ENCODE results near the gene TMPRSS4.

Gene TMPRSS4

DNA sequence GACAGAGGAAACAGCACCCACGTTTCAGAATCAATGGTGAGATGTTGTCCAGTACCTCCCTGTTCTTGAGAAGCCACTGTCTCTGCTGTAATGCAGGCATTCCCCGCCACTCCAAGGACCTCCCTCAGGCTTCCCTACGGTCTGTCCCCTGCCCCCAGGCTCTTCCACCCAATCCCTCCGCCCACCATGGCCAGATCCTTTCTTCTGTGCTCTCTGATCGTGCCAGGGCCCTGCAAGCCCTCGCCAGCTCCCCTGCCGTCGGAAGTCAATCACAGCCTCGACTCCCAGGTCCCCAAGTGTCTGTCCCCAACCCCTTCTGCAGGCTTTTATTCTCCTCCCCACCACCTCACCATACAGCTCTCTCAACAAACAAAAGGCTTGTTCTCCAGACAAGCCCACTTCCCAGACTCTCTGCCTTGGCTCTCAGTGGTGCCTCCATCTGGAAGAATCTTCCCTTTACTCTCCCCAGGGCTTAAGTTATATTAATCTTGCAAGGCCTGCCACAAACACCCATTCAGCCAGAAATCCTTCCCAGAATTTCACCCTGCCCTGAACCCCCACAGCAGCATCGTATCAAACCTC lies 62.1 kb downstream of the TMPRSS4 start:
- DNase-seq: no peak

DNA sequence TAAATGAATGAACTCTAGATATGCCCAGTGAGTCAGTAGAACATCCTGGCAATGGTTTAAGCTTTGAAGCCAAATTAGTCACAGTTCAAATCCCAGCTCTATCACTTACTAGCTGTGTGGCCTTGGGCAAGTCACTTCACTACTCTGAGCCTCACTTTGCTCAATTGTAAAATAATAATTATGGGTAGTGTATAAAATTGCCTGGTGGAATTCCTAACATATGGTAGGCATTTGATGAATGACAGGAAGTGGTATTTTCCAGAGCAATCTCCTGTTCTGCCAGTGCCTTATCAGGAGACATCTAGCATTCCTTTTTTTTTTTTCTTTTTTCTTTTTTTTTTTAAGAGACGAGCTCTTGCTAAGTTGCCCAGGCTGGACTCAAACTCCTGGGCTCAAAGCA lies 62.7 kb downstream of the TMPRSS4 start:
- DNase-seq: no peak

DNA sequence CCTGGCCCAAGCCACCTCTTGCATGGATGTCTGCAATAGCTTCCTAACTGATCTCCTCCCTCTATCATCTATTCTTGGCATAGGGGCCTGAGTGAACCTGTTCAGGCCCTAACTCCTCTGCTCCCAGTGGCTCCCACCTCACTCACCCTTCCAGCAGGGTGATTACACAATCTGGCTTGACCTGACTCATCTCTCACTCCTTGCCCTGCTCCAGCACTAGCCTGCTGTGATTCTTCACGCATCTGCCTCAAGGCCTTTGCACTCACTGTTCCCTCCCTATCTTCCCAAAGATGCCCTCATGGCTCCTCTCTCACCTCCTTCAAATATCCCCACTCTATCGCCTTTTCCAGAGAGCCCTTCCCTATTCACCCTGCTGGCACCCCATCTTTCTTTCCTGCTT lies 65.2 kb downstream of the TMPRSS4 start:
- DNase-seq: no peak

DNA sequence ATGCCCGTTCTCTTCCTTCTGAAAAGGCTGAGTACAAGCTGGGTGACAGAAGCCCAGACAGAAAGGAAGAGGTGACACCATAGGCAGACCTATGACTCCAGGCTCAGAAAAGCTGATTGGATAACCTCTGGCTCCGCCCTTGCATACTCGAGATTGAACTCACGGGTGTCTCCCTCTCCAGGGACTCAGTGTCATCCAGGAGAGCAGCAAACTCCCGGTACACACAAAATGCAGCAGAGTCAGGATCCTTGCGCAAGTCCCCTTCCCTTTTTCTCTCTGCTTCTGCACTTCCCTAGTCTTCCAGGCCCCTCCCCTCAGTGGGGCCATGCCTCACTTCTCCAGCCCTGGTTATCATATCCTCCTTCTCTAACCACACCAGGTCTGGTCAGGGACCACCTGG lies 65.9 kb downstream of the TMPRSS4 start:
- no peak for DNase-seq

DNA sequence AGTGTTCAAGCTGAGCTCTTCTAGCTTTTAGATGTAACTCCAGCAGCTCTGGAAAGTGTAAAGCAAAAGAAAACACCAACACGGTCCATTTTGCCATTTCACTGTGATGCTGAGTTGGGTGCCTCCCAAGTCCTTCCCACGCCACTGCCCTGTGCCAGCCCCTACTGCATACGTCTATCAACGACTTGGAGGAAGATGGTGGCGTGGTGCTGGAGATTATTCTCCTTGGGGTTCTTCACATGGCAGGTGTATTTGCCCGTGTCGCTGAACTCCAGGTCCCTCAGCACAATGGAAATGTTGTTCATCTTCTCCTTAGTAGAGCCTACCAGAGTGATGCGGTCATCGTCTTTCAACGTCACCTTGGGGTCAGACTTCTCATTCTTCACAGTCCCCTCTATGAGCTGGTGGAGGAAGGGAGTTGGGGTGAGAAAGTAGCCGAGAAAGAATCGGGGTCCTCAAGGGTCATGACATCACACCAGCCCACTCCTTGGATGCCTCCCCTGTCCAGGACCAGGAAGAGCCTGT lies 66.8 kb downstream of the TMPRSS4 start:
- DNase-seq: no peak

DNA sequence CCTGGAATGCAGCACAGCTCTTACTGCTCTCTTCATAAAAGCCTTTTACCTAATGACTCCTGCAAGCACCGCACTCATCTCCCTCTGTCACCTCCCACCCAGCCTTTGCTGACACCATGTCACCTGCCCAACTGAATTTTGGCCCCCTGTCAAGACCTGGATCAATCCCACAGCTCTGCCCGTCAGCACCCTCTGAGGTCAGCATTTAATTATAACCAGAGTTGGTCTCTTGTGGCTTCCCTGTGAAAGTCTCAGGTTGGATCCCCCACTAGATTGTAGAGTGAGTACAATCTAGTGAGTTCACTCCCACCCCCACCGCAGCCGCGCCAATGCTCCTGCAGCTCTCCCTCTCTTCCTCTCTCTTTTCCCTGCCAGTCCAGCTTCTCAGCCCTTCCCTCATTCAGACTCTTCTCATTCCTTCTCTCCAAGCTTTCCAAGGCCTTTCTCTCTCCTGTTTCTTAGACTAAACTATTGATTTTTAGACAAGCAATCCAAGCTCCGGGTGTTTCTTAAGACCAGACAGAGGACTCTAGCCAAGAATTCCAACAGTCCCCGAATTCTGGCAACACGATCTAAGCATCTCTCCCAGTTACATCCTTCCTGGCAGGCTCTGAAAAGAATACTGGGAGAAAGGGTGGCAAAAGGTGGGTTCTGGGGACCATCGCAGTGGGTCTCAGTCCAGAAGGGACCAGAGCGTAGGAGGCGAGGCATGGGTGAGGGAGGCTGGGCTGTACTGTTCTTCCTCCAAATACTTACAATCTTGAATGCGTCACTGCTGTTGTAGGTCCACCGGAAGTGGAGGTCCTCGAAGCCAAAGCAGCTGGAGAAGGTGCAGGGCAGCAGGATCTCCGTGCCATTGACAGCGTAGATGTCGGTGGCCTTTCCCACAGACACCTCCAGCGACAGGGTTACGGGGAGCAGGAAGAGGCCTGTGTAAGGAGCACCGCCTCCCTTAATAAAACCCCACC lies 67.7 kb downstream of the TMPRSS4 start:
- DNase-seq: no peak

DNA sequence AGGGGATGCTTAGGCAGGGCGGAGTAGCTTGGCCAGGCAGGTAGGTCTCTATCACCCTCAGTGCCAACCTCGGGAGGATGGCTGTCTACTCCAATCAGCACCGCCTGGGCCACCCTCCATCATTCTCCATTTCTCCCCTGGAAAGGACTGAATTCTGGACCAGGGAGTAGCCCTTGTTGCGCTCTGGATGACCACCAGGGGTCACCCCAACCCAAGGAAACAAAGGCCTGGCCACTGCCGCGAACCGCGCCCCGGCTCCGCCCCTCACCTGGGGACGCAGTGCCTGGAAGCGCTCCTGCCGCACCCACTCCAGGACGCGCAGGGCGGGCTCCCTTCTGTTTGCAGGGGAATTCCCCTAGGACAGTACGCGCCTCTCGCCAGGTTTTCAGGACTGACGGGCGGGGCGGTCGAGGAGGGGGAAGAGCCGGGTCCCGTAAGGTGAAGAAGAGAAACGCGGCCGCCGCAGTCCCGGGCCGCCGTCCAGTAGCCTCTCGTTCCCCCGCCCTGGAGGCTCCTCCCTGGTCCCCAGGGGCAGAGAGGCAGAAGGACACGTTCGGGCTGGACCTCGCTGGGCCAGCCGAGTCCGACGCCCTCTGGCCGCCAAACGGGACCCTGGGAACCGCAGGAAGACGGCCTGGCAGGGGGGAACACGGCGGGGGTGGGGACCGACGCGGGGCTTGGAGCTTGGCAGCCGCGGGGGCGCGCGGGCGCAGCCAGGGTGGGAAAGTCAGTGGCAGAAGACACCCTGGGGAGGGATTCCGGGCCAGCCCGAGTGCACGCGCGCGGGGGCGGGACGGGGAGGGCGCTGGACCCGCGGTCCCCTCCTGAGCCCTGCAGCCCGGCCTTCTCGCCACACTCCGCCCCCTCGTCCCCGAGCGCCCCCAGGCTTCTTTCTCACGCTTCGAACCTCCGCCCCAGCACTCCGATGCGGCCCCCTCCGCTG lies 68.7 kb downstream of the TMPRSS4 start:
- DNase-seq: peak; percentile 89

DNA sequence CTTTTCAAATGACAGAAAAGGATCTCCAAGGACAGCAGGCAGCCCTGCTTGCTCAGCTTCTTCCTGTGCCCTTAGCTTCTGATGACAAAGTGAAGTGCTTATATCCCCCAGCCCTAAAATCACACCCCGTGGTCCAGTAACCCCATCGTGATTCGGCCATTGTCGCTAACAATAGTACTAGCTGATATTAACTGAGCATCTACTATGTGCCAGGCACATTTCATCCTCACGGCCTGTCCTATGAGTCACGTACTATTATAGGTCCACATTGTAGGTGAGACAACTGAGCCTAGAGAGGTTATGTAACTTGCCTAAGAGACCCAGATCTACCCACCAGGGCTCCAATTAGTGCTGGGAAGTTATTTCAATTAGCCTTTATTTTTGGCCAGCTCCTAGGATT lies 69.7 kb downstream of the TMPRSS4 start:
- DNase-seq: no peak

DNA sequence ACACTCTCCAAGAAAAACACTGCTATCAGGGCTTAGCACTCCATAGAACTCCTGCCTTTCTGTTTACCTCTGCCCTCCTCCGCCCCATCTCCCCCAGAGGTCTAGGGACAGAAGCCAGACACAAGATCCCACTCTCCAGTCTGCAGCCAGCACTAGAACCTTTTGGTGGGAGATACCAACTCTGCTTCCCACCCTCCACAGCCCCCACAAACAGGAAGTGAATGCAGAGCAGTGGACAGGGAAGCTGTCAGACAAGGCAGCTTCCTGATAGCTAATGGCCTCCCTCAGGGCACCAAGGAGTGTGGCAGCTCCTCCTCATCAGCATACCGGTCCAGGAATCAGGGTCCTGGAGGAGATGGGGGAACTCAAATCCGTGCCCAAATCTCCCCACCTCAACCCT lies 70.6 kb downstream of the TMPRSS4 start:
- DNase-seq: no peak

DNA sequence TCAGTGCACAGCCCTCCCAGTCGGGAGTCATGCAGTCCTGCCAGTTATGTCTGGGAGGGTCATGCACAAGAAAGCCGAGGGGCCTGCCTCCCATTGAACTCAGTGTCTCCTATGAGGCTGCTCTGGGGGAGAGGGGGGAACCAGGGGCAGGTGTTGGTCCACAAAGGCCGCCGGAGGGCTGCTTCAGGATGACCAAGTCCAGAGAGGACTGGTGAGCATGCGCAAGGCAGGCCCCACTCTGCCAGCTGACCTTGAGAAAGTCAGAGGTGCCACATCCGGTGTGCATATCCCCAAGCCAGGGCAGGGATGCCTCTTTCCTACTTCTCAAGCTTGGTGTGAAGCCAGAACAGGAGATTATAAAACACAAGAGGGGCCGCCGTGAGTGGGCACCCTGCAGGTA lies 71.4 kb downstream of the TMPRSS4 start:
- DNase-seq: no peak

DNA sequence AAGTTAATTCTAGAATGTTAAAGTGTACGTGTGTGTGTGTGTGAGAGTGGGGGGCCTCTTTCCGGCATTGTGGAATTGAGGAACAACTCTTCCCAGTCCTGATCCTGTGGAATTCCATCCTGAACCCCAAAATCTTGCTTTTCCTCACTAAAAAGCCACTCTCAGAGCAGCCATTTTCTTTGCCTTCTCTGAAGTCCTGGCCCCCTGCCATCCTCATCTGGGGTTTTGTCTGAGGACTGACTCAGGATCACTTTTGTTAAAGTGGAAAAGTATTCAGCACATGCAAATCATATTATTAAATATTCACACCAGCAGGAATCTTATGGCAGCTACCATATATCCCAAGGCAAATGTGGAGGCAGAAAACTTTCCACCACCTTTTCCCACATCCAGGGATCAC lies 72.0 kb downstream of the TMPRSS4 start:
- DNase-seq: no peak

DNA sequence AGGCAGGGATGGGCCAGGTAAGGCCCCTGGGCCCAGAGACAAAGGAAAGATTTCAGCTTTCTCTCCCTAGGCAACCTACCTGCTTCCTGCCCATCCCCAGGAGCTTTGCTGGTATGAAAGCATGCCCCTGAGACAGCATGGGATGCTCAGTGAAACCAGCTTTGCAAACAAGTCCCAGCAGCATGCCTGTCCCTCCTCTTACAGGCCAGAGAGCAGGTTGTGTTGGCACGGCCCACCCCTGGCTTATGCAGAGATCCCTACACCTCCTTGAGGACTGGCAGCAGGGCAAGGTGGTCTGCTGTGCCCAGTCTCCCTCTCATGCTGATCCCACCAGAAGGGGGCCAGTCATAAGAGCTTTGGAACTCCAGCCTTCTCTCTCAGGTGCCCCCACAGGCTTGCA lies 72.6 kb downstream of the TMPRSS4 start:
- DNase-seq: no peak

DNA sequence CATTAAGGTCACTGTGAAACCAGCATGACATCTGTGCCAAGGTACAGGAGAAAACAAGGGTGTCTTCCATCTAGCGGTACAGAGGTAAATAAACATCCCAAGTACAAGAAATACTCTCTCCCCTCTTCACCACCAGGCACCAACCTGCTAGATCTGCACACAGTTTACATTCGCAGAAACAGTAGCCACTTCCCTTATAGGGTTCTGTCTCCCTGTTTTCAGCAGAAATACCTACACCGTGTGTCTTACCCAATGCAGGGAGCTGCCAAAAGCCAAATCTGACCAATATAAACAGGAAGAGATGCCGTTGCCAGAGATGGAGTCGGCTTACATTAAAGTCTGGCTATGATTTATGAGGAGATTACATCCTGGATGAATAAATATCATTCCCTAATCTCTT lies 74.6 kb downstream of the TMPRSS4 start:
- DNase-seq: no peak

DNA sequence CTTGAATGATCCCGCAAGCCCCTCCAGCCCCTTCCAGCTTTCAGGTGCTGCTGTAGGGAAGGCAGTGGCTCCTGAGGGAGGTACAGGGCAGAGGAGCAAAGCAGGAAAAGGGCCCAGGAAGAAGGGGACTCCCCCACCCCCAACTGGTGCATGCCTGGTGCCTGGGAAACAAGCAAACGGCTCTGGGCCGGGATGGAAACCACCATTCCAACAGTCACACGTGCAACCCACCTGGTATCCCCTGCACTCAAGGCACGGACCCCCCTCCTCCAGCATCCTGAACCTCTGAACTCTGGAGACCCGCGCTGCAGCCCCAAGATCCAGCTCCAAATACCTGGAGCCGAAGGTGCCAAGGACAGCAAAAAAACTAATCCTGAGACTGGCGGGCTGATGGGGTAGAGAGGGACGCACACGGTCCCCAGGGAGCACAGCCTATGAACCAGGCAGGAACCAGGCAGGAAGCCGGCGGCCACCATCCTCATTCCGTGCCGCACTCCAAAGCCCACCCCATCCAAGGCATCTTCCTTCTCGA lies 75.2 kb downstream of the TMPRSS4 start:
- DNase-seq: no peak

DNA sequence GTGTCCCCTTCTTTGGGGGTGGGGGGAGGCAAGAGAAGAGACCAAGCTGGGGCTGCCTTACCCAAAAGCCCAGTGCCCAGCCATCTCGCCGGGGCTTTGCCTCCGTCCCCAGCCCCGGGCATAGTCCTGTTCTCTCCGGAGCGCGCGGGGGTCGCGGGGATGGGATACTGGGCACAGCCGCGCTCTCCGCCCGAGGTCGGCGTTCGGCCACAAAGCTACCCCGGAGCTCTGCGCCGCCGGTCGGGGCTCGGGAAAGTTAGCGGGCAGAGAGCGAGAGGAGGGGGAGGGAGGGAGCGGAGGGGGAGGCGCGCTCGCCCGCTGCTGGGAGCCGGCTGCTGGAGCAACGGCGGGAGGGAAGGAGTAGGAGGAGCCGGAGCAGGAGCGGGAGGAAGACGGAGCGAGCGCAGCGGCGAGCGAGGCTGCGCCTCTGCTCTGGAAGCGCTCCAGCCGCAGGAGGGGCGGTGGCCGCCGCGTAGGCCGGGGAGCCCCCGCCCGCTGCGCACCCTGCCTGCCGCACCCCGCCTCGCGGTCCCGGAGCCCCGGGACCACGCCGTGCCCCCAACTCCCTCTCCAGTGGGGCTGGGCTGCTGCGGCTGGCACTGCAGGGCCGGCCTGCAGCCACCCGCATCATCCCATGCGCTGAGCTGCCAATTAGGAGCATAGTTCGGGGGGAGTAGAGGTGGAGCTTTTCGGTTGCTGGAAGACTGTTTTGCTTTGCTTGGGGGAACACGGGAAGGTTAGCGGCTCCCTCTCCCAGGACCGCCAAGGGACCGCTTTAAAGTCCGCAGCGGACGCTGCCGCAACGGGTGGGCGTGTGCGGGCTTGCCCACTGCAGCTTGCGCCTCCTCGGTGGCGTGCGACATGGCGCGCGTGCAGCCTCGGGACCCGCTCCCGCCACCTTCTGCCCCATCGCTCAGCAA lies 75.9 kb downstream of the TMPRSS4 start, which contains the start of gene SCN4B:
TSS of gene SCN4B (minus strand) at position 272 of the 920 bp plus-strand sequence. CDS start at position 122, 150 bp downstream.
- DNase-seq: no peak

DNA sequence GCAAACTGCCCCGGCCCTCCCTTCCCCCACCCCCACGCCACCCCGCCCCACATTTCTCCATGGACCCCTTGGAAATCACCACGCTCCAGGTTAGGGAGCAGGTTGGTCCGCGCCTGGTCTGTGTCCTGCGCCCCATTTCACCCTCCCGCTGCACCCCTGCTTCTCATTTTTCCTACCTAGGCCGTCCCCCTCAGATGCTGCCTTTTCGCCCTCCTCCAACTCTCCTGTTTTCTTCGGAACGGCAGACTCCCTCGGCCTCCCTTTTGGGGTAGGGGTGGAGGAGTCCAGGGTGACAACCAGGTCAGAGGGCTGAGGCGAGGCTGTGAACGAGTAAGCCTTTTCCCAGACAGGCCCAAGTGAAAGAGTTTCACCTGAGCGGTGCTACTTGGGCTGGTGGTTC lies 76.6 kb downstream of the TMPRSS4 start:
- DNase-seq: no peak

DNA sequence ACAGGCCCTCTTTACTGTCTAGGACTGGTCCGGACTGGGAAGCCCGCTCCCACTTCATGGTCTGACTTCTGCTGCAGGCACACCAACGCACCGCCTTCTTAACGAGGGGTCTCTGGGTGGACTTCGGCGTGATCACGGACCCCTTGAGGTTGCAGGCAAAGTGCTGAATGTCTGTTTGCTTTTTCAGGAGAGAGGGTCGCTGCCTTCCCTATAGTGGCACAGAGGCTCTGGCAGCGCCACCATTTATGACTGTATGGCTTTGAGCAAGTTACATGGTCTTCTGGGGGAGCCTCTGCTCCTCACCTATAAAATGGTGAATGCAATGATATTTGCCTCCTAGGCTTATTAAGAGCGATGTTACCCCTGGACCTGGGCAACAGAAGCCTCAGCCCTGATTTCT lies 77.1 kb downstream of the TMPRSS4 start:
- no peak for DNase-seq

DNA sequence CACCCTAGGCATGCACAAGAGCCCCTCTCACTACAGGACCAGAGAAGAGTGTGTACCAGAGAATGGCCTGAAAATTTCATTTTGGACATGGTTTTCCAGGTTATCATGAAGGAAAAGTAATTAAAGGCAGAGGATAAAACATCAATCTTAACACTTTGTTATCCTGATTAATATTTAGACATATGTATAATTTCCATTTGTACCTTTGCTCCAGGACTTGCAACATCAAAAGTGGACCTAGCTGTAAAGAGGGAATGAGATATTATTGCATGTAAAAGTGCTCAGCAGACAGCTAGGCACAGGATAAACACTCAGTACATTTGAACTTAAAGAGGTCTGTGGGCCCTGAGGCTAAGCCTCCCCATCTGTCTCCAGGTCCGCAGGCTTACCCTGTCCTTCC lies 77.8 kb downstream of the TMPRSS4 start:
- DNase-seq: no peak

DNA sequence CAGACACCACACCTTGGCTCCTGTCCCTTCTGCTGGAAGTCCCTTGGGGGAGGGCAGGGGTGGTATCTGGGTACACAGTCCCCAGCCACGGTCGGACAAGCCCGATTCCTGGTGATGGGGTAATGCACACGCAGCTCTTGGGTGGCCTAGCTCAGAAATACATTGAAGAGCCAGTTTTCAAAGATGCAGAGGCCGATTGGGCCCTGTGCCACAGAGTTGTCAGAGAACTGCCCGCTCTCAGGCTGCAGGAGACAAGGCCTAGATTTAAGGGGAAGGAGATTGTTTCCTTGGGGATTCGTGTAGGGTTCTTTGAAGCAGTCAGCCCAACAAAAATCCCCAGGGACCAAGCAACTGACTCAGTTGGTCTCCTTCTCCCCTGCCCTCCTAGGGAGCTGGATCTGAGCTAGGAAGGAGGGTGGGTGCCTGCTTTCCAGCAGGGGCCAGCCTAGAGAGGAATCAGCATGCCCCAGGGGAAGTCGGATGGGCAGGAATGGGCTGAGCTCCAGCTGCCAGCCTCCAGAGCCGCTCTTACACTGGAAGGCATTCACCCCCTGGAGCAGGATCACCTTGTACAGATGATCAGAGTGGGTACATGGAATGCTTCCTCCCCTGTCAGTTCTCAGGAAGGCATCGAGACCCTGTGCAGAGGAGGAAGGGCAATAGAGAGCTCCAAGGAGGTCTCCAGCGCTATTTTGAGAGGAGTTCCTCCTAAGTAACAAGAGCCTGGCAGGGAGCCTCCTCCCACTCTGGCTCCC lies 79.1 kb downstream of the TMPRSS4 start:
- DNase-seq: no peak

DNA sequence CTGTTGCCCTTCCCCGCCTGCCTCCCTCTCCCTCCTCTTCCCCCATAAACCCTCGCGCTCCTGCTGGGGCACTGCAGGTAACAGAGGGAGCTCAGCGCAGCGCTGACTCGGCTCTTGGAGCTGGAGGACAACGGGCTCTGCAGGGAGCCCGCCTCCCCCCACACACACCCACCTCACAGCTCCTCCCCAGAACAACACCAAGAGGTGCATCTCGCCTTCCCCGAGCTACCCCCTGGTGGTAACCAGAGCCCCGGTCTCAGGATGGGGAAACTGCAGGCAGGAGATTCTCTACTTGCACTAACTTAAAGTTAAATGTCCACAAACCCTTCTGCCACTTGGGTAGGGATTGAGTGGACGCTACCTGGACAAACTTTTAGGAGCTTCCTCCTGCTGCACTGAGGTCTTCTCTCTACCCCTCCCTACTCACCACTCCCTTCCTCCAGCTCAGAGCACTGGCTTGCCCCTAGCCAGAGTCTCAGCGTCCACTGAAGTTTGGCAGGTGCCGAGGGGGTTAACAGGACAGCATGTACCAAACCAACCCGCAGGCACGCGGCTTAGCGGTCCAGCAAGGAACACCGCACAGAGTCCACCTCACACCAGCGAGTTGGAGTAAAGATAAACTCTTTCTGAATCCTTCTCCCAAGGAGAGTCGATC lies 79.8 kb downstream of the TMPRSS4 start:
- DNase-seq: no peak
